Renal pelvis (tissue), 4 donors: ENCODE measurements around the gene PDE6D. TPM values are rescaled to one million over a fixed set of nuclear protein-coding genes. Genes with fewer than 3 reads are reported as not detected.

Experiments
- DNase-seq: peaks from one replicate; pipeline ENCODE4 v3.0.0-alpha.2; 2013
- polyA plus RNA-seq, 3 donors: library from polyadenylated mRNA; unstranded; fragments of 120-200 nt; gene quantifications; one replicate each; pipeline ENCODE4 v1.2.1, GENCODE V29; 2013; ENCODE audit not compliant: insufficient read length in 3 of 3

PDE6D gene
- polyA plus RNA-seq, 3 donors = 22.5 to 28.7 (median 25.7) TPM

- DNase-seq = no peak
Observed at GRCh38 chr2:231684314-231685223, 96.5 kb downstream of the PDE6D start.

GRCh38 chr2:231683292-231684235, 97.5 kb downstream of the PDE6D start:
- DNase-seq = no peak

GRCh38 chr2:231682603-231683291, 98.3 kb downstream of the PDE6D start:
- DNase-seq = no peak

Other genes with a start within 250 kb of the PDE6D start
- gene TEX44, start 188.4 kb downstream of the PDE6D start, polyA plus RNA-seq = not detected
- 1,000 to 10,000 TPM; 1,989 to 2,420 (median 2,020) TPM for gene PTMA, start 72.8 kb downstream of the PDE6D start, polyA plus RNA-seq
- 10 to 100 TPM; 53.8 to 64.4 (median 62.5) TPM for gene COPS7B, start 5.2 kb upstream of the PDE6D start, polyA plus RNA-seq
- gene NPPC, start 145.1 kb upstream of the PDE6D start, polyA plus RNA-seq = under 1 TPM; 0.22 to 0.73 (median 0.47) TPM
- gene DIS3L2, start 180.4 kb upstream of the PDE6D start, polyA plus RNA-seq = 10 to 100 TPM; 37.6 to 40.8 (median 38.2) TPM